IMR-90 (cell line): ENCODE results near the gene SECTM1.

Experiments
- BHLHE40 ChIP-seq: fragments of 150-350 bp; IDR thresholded peaks from 2 replicates; pipeline ENCODE4 v1.6.1; 2016; ENCODE audit warnings: mild to moderate bottlenecking, low read depth, low read length
- CEBPB ChIP-seq: IDR thresholded peaks from 2 replicates; pipeline ENCODE4 v1.6.1; 2012; ENCODE audit warnings: low read depth, low read length, improper control_type of control experiment
- CTCF ChIP-seq: conservative IDR thresholded peaks from 2 replicates; pipeline ENCODE4 v1.5.1; 2012; ENCODE audit warnings: mild to moderate bottlenecking, low read depth, low read length, improper control_type of control experiment
- FOS ChIP-seq: fragments of 150-350 bp; IDR thresholded peaks from 2 replicates; pipeline ENCODE4 v1.6.1; 2016; ENCODE audit warnings: low read depth, low read length
- MAFK ChIP-seq: IDR thresholded peaks from 2 replicates; pipeline ENCODE4 v1.6.1; 2012; ENCODE audit warnings: low read depth, low read length, improper control_type of control experiment
- MAZ ChIP-seq: IDR thresholded peaks from 2 replicates; pipeline ENCODE4 v1.6.1; 2012; ENCODE audit warnings: low read depth, mild to moderate bottlenecking, low read length, improper control_type of control experiment, moderate library complexity, borderline replicate concordance
- MXI1 ChIP-seq: IDR thresholded peaks from 2 replicates; pipeline ENCODE4 v1.6.1; 2012; ENCODE audit warnings: low read depth, mild to moderate bottlenecking, low read length, moderate library complexity, borderline replicate concordance
- NFE2L2 ChIP-seq: fragments of 150-350 bp; IDR thresholded peaks from 2 replicates; pipeline ENCODE4 v1.6.1; 2016; ENCODE audit warnings: low read depth, mild to moderate bottlenecking, low read length
- POLR2A ChIP-seq: IDR thresholded peaks from 2 replicates; pipeline ENCODE4 v1.6.1; 2012; ENCODE audit warnings: mild to moderate bottlenecking, low read depth, low read length
- RCOR1 ChIP-seq: IDR thresholded peaks from 2 replicates; pipeline ENCODE4 v1.6.1; 2012; ENCODE audit warnings: mild to moderate bottlenecking, low read length, improper control_type of control experiment; ENCODE audit not compliant: insufficient replicate concordance
- RFX5 ChIP-seq: IDR thresholded peaks from 2 replicates; pipeline ENCODE4 v1.8.0; 2012; ENCODE audit warnings: low read depth, mild to moderate bottlenecking, low read length, moderate library complexity
- SMC3 ChIP-seq: fragments of 150-350 bp; IDR thresholded peaks from 2 replicates; pipeline ENCODE4 v1.6.1; 2016; ENCODE audit warnings: low read depth, mild to moderate bottlenecking, antibody characterized with exemption, low read length, moderate library complexity
- USF2 ChIP-seq: fragments of 150-350 bp; IDR thresholded peaks from 2 replicates; pipeline ENCODE4 v1.6.1; 2017; ENCODE audit warnings: mild to moderate bottlenecking, antibody characterized with exemption, low read length, low read depth

GRCh38 chr17:82301916-82302567, 31.5 kb downstream of the SECTM1 start:
- TF ChIP-seq CTCF (no peak), FOS (no peak), USF2 (no peak), MAFK (no peak), POLR2A (no peak), RFX5 (no peak), SMC3 (no peak), MXI1 (no peak), BHLHE40 (no peak), RCOR1 (no peak), CEBPB (no peak), MAZ (no peak), NFE2L2 (no peak)
